ENCODE results near the gene SVIL. TPM values are rescaled to one million over a fixed set of nuclear protein-coding genes. Genes with fewer than 3 reads are reported as not detected.

SVIL gene
- total and polyA plus RNA-seq, 2 experiments from 2014 or later, result 252 to 412 TPM

DNA sequence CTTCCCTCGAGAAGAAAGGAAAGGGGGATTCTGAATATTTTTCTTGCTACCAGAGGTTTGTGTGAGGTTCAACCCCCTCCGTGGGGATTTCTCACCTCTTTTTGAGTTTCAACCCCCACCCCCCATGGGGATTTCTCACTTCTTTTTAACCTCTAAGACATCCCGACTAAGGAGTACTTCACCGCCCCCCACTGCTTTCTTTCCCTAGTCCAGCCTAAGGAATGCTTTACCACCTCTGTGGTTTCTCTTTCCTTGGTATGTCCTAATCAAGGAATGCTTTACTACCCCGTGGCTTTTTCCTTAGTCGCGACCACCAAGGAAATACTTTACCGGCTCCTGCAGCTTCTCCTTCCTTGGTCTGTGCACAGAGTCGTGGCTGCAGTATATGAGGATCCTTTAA lies 196.5 kb downstream of the SVIL start:
- H3K27ac ChIP-seq, result no peak overlapping the region
- H3K9me3 ChIP-seq (ENCODE audit: low read depth), result no peaks in the 10 kb centered on the region
- H3K4me1 ChIP-seq (ENCODE audit: low read depth), result no peaks in the 10 kb centered on the region
- H3K36me3 ChIP-seq, result no peaks in the 10 kb centered on the region
- no peaks in the 10 kb centered on the region for H3K27me3 ChIP-seq
- DNase-seq (ENCODE audit: low read depth in 1 of 2, low spot score in 1 of 2), result no peak
- no peak overlapping the region for H3K4me3 ChIP-seq
- TF ChIP-seq, protein P1, sequence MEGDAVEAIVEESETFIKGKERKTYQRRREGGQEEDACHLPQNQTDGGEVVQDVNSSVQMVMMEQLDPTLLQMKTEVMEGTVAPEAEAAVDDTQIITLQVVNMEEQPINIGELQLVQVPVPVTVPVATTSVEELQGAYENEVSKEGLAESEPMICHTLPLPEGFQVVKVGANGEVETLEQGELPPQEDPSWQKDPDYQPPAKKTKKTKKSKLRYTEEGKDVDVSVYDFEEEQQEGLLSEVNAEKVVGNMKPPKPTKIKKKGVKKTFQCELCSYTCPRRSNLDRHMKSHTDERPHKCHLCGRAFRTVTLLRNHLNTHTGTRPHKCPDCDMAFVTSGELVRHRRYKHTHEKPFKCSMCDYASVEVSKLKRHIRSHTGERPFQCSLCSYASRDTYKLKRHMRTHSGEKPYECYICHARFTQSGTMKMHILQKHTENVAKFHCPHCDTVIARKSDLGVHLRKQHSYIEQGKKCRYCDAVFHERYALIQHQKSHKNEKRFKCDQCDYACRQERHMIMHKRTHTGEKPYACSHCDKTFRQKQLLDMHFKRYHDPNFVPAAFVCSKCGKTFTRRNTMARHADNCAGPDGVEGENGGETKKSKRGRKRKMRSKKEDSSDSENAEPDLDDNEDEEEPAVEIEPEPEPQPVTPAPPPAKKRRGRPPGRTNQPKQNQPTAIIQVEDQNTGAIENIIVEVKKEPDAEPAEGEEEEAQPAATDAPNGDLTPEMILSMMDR (IDR thresholded peaks at IDR 0.05; ENCODE audit: low read depth, low read length), result no peak

DNA sequence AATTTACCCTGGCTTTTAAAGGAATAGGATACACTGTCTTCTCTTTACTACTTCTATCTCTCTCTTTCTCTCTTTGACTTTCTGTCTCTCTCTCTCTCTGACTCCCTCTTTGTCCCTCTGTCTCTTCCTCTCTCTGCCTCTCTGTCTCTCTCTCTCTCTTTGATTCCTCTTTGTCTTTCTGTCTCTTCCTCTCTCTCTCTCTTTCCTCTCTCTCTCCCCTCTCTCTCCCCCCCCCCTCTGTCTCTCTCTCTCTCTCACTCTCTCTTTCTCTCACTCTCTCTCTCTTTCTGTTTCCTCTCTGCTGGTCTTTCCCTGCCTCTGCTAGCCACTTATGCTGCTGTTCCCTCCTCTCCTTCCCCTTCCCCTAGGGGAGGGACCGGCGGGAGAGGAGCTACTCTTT lies 196.9 kb downstream of the SVIL start:
- Histone ChIP-seq H3K36me3 (no peaks in the 10 kb centered on the region), H3K4me1 (ENCODE audit: low read depth) (no peaks in the 10 kb centered on the region), H3K27me3 (no peaks in the 10 kb centered on the region), H3K9me3 (ENCODE audit: low read depth) (no peaks in the 10 kb centered on the region), H3K4me3 (no peak overlapping the region), H3K27ac (no peak overlapping the region)
- TF ChIP-seq, protein P1 (IDR thresholded peaks at IDR 0.05; ENCODE audit: low read depth, low read length), result no peak
- DNase-seq (ENCODE audit: low read depth in 1 of 2, low spot score in 1 of 2), result no peak

DNA sequence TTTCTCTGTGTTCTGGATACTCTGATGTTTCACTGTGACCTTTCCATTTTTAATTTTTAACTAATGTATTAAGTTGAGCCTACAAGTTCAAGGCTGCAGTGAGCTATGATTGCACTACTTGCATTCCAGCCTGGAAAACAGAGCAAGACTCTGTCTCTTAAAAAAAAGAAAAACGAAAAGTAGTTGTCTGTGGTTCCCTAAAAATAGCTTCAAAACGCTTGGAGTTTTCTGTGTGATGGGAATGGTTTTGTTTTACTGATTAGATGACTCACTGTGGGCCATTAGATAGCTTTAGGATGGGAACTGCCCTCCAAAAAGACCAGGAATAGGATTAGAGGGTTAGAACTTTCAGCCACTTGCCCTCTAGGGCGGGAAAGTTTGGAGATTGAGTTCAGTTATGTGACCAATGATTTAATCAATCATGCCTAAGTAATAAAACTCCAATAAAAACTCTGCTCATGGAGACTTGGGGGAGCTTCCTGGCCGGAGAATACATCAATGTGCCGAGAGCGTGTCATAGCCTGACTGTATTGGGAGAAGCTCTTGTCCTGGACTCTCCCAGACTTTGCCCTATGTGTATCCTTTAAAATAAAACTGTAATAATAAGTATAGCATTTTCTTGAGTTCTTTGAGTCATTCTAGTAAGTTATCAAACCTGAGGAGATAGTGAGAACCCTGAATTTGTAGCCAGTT lies 198.8 kb downstream of the SVIL start:
- no peak overlapping the region for H3K4me3 ChIP-seq
- TF ChIP-seq, protein P1 (IDR thresholded peaks at IDR 0.05; ENCODE audit: low read depth, low read length), result no peak

DNA sequence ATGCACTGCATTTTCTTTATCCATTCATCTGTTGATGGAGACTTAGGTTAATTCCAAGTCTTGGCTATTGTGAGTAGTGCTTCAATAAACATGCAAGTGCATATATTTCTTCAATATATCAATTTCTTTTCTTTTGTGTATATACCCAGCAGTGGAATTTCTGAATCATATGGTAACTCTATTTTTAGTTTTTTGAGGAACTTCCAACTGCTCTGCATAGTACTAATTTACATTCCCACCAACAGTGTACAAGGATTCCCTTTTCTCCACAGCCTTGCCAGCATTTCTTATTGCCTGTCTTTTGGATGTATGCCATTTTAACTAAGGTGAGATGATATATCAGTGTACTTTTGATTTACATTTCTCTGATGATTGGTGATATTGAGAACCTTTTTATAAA lies 200.7 kb downstream of the SVIL start:
- Histone ChIP-seq H3K27ac (no peak overlapping the region), H3K4me1 (ENCODE audit: low read depth) (no peaks in the 10 kb centered on the region), H3K27me3 (no peaks in the 10 kb centered on the region), H3K36me3 (no peaks in the 10 kb centered on the region), H3K9me3 (ENCODE audit: low read depth) (no peaks in the 10 kb centered on the region), H3K4me3 (no peak overlapping the region)
- DNase-seq (ENCODE audit: low read depth in 1 of 2, low spot score in 1 of 2), result no peak
- TF ChIP-seq, protein P1 (IDR thresholded peaks at IDR 0.05; ENCODE audit: low read depth, low read length), result no peak

More for the DNA sequence above, 198.8 kb downstream of the SVIL start:
- Histone ChIP-seq H3K27ac (no peak overlapping the region), H3K9me3 (ENCODE audit: low read depth) (no peaks in the 10 kb centered on the region), H3K27me3 (no peaks in the 10 kb centered on the region), H3K4me1 (ENCODE audit: low read depth) (no peaks in the 10 kb centered on the region), H3K36me3 (no peaks in the 10 kb centered on the region)
- DNase-seq (ENCODE audit: low read depth in 1 of 2, low spot score in 1 of 2), result peak in 1 of 2 donors; percentile 27

DNA sequence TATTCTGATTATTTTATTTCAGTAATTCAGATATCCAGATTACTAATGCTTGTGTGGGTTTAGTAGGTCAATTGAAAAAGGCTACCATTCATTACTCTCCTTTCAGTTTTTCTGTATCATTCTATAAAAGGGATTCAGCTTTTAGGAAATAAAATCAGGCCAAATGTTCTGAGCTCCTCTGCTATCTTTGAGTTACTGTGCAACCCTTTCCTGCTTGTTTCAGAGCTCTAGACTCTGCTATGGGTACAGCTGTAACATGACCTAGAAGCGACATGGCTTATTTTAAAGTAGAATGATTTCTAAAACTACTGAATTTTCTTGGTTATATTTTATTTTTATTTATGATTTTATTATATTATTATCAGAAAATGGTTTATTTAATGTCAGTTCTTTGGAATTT lies 203.1 kb downstream of the SVIL start:
- no peaks in the 10 kb centered on the region for H3K36me3 ChIP-seq
- no peak overlapping the region for H3K4me3 ChIP-seq
- no peak for DNase-seq (ENCODE audit: low read depth in 1 of 2, low spot score in 1 of 2)
- no peak overlapping the region for H3K27ac ChIP-seq
- TF ChIP-seq, protein P1 (IDR thresholded peaks at IDR 0.05; ENCODE audit: low read depth, low read length), result no peak
- H3K9me3 ChIP-seq (ENCODE audit: low read depth), result no peaks in the 10 kb centered on the region
- no peaks in the 10 kb centered on the region for H3K27me3 ChIP-seq
- no peaks in the 10 kb centered on the region for H3K4me1 ChIP-seq (ENCODE audit: low read depth)
